Psoas muscle (tissue), 8 donors: ENCODE data around the gene ADAMTS12. TPM values are rescaled to one million over a fixed set of nuclear protein-coding genes. Genes with fewer than 3 reads are reported as not detected.

ENCODE experiments used
- ATAC-seq, 4 donors: fragments of 200-7000 bp; cut with Tn5 transposase; one replicate each; pipeline ENCODE4 v1.9.1; 2020; ENCODE audit warnings: moderate library complexity in 3 of 4, mild to moderate bottlenecking in 2 of 4
- DNase-seq, 2 donors: peaks; one replicate each; pipeline ENCODE4 v3.0.0-alpha.2; 2020
- H3K27ac ChIP-seq: fragments of 200-600 bp; one replicate; pipeline ENCODE4 v1.8.0; 2022
- H3K27me3 ChIP-seq, 3 donors: fragments of 200-600 bp in 1 of 3; one replicate each; pipeline versions ENCODE4 v1.6.1 to v1.8.0; 2013 to 2022; ENCODE audit warnings: low read length in 2 of 3, mild to moderate bottlenecking in 2 of 3, moderate library complexity in 1 of 3; ENCODE audit not compliant: insufficient read depth in 3 of 3
- H3K36me3 ChIP-seq, 2 donors: fragments of 200-600 bp in 1 of 2; one replicate each; pipeline versions ENCODE4 v1.6.1 to v1.8.0; 2013 to 2022; ENCODE audit warnings: low read depth in 1 of 2, mild to moderate bottlenecking in 1 of 2, moderate library complexity in 1 of 2; ENCODE audit not compliant: insufficient read depth in 1 of 2
- H3K4me1 ChIP-seq: fragments of 200-600 bp; one replicate; pipeline ENCODE4 v1.8.0; 2022
- H3K4me3 ChIP-seq: fragments of 200-600 bp; one replicate; pipeline ENCODE4 v1.8.0; 2022; ENCODE audit warnings: mild to moderate bottlenecking
- H3K9me3 ChIP-seq: fragments of 200-600 bp; one replicate; pipeline ENCODE4 v1.8.0; 2022
- WGBS, 3 donors: extraction: QIAGEN DNeasy Blood & Tissue Kit; methylation state at CpG; one replicate each; pipeline versions ENCODE4 v1.1.6 to v1.1.7; 2013; 5-methylcytosine and 5-hydroxymethylcytosine counted together
- intact Hi-C, 2 donors: fragments of 100-400 bp; cut with DNase I; formaldehyde crosslinking; loops; one replicate each; pipeline versions ENCODE4 v1.11.0 to v1.14.2; 2022
- polyA plus RNA-seq, 3 donors: library from polyadenylated mRNA; stranded (reverse); fragments of 200-250 nt; gene quantifications; one replicate each; pipeline ENCODE4 v1.2.3, GENCODE V29; 2013
- total RNA-seq, 4 donors: library from RNA; stranded (reverse); fragmentation: NEBNext Ultra II Directional in 2 of 4; extraction: Animal tissue kit (Norgen Biotek cat#: 25700) in 2 of 4; gene quantifications; one replicate each; pipeline versions ENCODE4 v1.2.1 to v1.2.4, GENCODE V29; 2021 to 2023
- TF ChIP-seq, protein P1 (sequence below): fragments of 200-600 bp; IDR thresholded peaks from one replicate; pipeline ENCODE4 v1.8.0; 2022; ENCODE audit warnings: antibody characterized with exemption
- donor health status: healthy with polysubstance abuse.
- donor health status: DM: no; HTN: no; CAD: no; lungs with moderate emphysema.
- donor health status: Bipolar disorder and iron deficiency.
- donor health status: healthy.
- donor health status: DM: yes; HTN: yes; CAD: no.
- donor health status: DM: no; HTN: no; CAD: no.
- donor health status: DM: no; HTN: no; CAD: no.
- donor health status: DM: yes; HTN: yes; CAD: no.

The ADAMTS12 gene
- total and polyA plus RNA-seq, 7 donors: 0.19 to 1.2 (median 0.88) TPM

DNA sequence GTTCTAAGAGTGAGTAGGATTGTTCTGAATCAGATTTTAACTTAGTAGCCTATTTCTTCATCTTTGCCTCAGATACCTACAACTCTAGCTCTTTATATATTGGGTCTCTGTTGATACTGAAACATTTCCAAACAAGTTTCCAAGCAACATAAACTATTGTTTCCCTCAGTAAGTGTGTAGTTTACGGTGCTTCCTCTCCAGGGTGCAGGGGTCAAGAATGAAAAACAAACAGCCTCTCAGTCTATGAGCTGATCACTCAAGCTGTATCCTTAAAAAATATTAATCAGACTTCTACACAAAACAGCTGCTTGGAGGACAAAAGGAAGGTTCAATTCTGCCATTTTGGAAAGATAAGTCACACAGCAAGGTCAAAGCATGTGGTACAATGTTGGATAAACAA, 75.0 kb downstream of the ADAMTS12 start:
- H3K4me3 ChIP-seq: no peak overlapping the region
- no peak for ATAC-seq
- no peak overlapping the region for H3K27ac ChIP-seq
- intact Hi-C loops: no loop called here
- WGBS, 3 donors: 14 to 20% (median 17%) methylated on average over 1 of the region's 1 CpG
- H3K9me3 ChIP-seq: peaks cover 4% of the 10 kb centered on the region
- TF ChIP-seq, protein P1, sequence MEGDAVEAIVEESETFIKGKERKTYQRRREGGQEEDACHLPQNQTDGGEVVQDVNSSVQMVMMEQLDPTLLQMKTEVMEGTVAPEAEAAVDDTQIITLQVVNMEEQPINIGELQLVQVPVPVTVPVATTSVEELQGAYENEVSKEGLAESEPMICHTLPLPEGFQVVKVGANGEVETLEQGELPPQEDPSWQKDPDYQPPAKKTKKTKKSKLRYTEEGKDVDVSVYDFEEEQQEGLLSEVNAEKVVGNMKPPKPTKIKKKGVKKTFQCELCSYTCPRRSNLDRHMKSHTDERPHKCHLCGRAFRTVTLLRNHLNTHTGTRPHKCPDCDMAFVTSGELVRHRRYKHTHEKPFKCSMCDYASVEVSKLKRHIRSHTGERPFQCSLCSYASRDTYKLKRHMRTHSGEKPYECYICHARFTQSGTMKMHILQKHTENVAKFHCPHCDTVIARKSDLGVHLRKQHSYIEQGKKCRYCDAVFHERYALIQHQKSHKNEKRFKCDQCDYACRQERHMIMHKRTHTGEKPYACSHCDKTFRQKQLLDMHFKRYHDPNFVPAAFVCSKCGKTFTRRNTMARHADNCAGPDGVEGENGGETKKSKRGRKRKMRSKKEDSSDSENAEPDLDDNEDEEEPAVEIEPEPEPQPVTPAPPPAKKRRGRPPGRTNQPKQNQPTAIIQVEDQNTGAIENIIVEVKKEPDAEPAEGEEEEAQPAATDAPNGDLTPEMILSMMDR: no peak
- no peak for DNase-seq
- no peaks in the 10 kb centered on the region for H3K27me3 ChIP-seq
- H3K4me1 ChIP-seq: no peaks in the 10 kb centered on the region
- H3K36me3 ChIP-seq: no peaks in the 10 kb centered on the region

DNA sequence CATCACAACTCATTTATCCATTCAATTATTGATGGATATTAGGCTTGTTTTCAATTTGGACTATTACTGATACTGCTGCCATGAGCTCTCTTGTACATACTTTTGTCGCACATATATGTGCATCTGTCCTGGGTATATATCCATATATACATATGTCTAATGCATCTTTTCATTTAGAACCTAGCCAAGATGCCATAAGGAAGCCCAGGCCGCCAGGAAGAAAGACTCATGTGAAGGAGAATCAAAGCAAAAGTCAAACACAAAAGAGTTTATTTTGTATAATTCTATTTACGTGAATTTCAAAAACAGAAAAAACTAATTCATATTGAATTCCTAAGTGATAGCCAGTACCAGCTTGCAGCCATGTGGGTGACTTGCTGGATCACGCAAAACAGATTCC, 79.0 kb downstream of the ADAMTS12 start:
- WGBS, 3 donors: 79 to 94% (median 93%) methylated on average over 4 of the region's 4 CpGs

DNA sequence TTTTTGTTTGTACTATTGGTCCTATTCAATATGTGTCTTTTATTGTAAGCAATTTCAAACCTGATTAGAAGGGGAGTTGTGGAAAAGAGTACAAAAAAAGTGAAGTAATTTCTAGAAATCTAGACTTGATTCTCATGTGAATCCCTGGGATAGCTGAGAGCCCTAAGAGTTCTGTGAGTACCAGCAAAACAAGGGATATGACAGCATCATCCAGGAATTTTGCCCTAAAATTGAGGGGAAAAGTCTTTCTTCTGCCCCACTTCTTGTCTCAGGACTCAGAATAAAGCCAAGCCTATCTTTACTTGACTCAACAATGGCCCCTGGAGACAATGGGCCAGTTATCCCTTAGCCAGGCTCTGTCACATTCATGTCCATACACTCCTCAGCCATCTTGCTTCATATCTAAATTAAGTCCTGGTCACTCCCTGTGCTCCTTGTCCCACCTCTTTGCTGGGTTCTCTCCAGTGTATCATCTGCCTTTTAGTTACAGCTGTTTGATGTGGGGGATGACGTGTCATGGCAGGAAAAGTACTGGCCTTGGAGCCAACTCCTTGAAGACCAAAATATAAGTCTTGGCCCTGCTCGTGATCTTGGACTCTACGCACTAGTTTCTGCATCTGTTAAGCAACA, 81.2 kb downstream of the ADAMTS12 start:
- H3K27ac ChIP-seq: no peak overlapping the region
- peak; percentile 24 to 52 for DNase-seq
- no peaks in the 10 kb centered on the region for H3K9me3 ChIP-seq
- no peaks in the 10 kb centered on the region for H3K36me3 ChIP-seq
- 39 to 51% (median 47%) methylated on average over 3 of the region's 3 CpGs for WGBS, 3 donors
- intact Hi-C loops: no loop called here
- TF ChIP-seq, protein P1: no peak
- H3K4me3 ChIP-seq: no peak overlapping the region
- peak in 3 of 4 donors; percentile 39 to 59 (median 55) for ATAC-seq
- H3K4me1 ChIP-seq: no peaks in the 10 kb centered on the region
- no peaks in the 10 kb centered on the region for H3K27me3 ChIP-seq

More for the DNA sequence above, 79.0 kb downstream of the ADAMTS12 start:
- ATAC-seq: no peak
- H3K36me3 ChIP-seq: no peaks in the 10 kb centered on the region
- no peak overlapping the region for H3K27ac ChIP-seq
- DNase-seq: no peak
- intact Hi-C loops: no loop called here
- TF ChIP-seq, protein P1: no peak
- no peaks in the 10 kb centered on the region for H3K27me3 ChIP-seq
- H3K4me1 ChIP-seq: no peaks in the 10 kb centered on the region
- H3K9me3 ChIP-seq: no peaks in the 10 kb centered on the region
- H3K4me3 ChIP-seq: no peak overlapping the region

DNA sequence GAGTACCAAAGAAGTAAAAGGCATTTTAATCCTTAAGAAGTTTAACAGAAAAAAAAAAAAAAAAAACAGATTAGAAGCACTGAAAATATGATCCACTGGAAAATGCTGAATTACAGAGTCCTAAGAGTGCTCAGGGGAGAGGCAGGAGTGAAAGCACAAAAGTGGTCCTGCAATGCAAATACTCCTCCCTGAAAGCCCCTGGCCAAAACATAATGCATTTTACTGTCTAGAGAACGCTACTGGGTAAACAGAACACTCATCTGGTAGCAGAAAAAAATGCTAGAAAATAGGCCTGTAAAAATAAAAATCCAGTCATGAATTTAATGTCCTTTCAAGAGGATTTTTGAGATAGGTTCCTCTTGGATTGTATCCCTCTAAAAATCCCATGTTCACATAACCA, 81.9 kb downstream of the ADAMTS12 start:
- Histone ChIP-seq H3K27me3 (no peaks in the 10 kb centered on the region), H3K27ac (no peak overlapping the region), H3K4me3 (no peak overlapping the region), H3K9me3 (no peaks in the 10 kb centered on the region), H3K36me3 (no peaks in the 10 kb centered on the region), H3K4me1 (no peaks in the 10 kb centered on the region)
- WGBS, 3 donors: 20 to 33% (median 31%) methylated on average over 1 of the region's 1 CpG
- TF ChIP-seq, protein P1: no peak
- ATAC-seq (no peak), DNase-seq (no peak)
- intact Hi-C loops: no loop called here

DNA sequence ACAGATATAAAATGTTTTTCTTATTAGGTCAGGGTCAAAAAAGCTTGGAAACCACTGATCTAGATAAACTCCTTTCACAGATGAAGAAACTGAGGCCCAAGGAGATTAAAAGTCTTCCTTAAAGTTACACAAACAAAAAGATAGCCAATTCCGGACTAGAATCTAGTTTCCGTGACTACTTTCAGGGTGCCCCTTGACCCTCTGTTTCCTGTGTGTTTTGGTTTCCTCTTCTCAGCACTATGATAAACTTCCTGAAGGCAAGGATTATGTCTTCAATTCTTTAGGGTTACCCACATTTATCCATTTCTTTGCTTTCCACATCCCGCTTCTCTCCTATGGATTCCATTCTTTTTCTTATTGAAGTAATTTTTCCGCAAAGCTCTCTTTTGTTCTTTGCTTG, 83.1 kb downstream of the ADAMTS12 start:
- WGBS, 3 donors: 73 to 76% (median 74%) methylated on average over 4 of the region's 4 CpGs
- Histone ChIP-seq H3K27me3 (no peaks in the 10 kb centered on the region), H3K9me3 (no peaks in the 10 kb centered on the region), H3K4me1 (no peaks in the 10 kb centered on the region), H3K4me3 (no peak overlapping the region), H3K36me3 (no peaks in the 10 kb centered on the region), H3K27ac (no peak overlapping the region)
- intact Hi-C loops: no loop called here
- DNase-seq (no peak), ATAC-seq (no peak)
- TF ChIP-seq, protein P1: no peak
